Measurements from ENCODE around the gene FBXO40. TPM values are rescaled to one million over a fixed set of nuclear protein-coding genes. Genes with fewer than 3 reads are reported as not detected.

The FBXO40 gene
- total RNA-seq, 2 donors from 2014 or later: not detected

GRCh38 chr3:121545574-121546455 lies 47.4 kb upstream of the FBXO40 start, which contains the start of gene POLQ:
TSS of gene POLQ (minus strand) at chr3:121545988. CDS start at chr3:121545877, 111 bp downstream.
- Histone ChIP-seq H3K9ac (ENCODE audit: extremely low read depth, low read length, poor library complexity, severe bottlenecking) (peak within 1 kb of the TSS; percentile 59), H3K4me3 (ENCODE audit: low read length) (peak within 1 kb of the TSS; percentile 81), H3K4me1 (ENCODE audit: control insufficient read depth, insufficient read depth, low read length) (no peaks in the 10 kb centered on the region), H3K9me3 (ENCODE audit: control insufficient read depth, low read length) (no peaks in the 10 kb centered on the region), H3K27me3 (ENCODE audit: control insufficient read depth, insufficient read depth, low read length, poor library complexity, severe bottlenecking) (no peaks in the 10 kb centered on the region), H3K27ac (ENCODE audit: low read depth, low read length) (no peak within 1 kb of the TSS), H3K36me3 (ENCODE audit: control insufficient read depth, insufficient read depth, low read length) (peaks cover 8% of the 10 kb centered on the region)
- H3K27ac Mint-ChIP-seq: peak within 1 kb of the TSS; percentile 87
- peaks cover 13% of the 10 kb centered on the region for H3K36me3 Mint-ChIP-seq (ENCODE audit: low read depth)
- WGBS, 2 experiments (ENCODE audit: insufficient coverage in 1 of 2, insufficient read length in 1 of 2): 0 to 2% methylated on average over 10 to 41 of the region's 42 CpGs
- H3K9me3 Mint-ChIP-seq: no peaks in the 10 kb centered on the region
- peak within 1 kb of the TSS; percentile 85 for H3K4me3 Mint-ChIP-seq
- TF ChIP-seq, protein P1, sequence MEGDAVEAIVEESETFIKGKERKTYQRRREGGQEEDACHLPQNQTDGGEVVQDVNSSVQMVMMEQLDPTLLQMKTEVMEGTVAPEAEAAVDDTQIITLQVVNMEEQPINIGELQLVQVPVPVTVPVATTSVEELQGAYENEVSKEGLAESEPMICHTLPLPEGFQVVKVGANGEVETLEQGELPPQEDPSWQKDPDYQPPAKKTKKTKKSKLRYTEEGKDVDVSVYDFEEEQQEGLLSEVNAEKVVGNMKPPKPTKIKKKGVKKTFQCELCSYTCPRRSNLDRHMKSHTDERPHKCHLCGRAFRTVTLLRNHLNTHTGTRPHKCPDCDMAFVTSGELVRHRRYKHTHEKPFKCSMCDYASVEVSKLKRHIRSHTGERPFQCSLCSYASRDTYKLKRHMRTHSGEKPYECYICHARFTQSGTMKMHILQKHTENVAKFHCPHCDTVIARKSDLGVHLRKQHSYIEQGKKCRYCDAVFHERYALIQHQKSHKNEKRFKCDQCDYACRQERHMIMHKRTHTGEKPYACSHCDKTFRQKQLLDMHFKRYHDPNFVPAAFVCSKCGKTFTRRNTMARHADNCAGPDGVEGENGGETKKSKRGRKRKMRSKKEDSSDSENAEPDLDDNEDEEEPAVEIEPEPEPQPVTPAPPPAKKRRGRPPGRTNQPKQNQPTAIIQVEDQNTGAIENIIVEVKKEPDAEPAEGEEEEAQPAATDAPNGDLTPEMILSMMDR (conservative IDR thresholded peaks at IDR 0.05): no peak
- H3K27me3 Mint-ChIP-seq (ENCODE audit: insufficient read depth): no peaks in the 10 kb centered on the region
- DNase-seq: peak; percentile 94
- H3K4me1 Mint-ChIP-seq: no peaks in the 10 kb centered on the region

GRCh38 chr3:121552379-121552778 lies 40.8 kb upstream of the FBXO40 start:
- no peak overlapping the region for H3K27ac Mint-ChIP-seq
- H3K4me3 Mint-ChIP-seq: no peak overlapping the region
- H3K27ac ChIP-seq (ENCODE audit: low read depth, low read length): no peak overlapping the region

DNA sequence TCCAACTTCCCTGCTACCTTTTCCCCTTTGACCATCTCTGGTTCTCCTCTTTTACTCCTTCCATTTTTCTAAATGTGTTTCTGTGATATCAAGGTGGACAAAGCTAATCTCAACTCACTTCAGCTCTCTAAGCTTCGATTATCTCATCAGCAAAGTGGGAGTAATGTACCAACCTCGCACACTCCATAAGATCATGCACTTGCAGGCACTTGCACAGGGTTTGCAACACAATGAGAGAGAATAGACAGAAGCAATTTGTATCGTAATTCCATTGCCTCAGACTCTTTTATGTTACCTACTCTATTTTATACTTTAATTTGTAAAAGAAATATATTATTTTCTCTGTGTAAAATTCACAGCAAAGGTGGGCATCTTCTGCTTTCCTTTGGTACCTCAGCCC lies 40.4 kb upstream of the FBXO40 start:
- Mint-ChIP-seq H3K9me3 (no peaks in the 10 kb centered on the region), H3K36me3 (ENCODE audit: low read depth) (no peaks in the 10 kb centered on the region), H3K4me1 (no peaks in the 10 kb centered on the region), H3K4me3 (no peak overlapping the region), H3K27ac (no peak overlapping the region), H3K27me3 (ENCODE audit: insufficient read depth) (no peaks in the 10 kb centered on the region)
- no peak for DNase-seq
- Histone ChIP-seq H3K4me3 (ENCODE audit: low read length) (no peak overlapping the region), H3K4me1 (ENCODE audit: control insufficient read depth, insufficient read depth, low read length) (no peaks in the 10 kb centered on the region), H3K9ac (ENCODE audit: extremely low read depth, low read length, poor library complexity, severe bottlenecking) (no peak overlapping the region), H3K9me3 (ENCODE audit: control insufficient read depth, low read length) (no peaks in the 10 kb centered on the region), H3K27ac (ENCODE audit: low read depth, low read length) (no peak overlapping the region), H3K36me3 (ENCODE audit: control insufficient read depth, insufficient read depth, low read length) (no peaks in the 10 kb centered on the region), H3K27me3 (ENCODE audit: control insufficient read depth, insufficient read depth, low read length, poor library complexity, severe bottlenecking) (no peaks in the 10 kb centered on the region)
- TF ChIP-seq, protein P1 (conservative IDR thresholded peaks at IDR 0.05): no peak
- WGBS, 2 experiments (ENCODE audit: insufficient coverage in 1 of 2, insufficient read length in 1 of 2): 94 to 96% methylated on average over 2 of the region's 3 CpGs

More at GRCh38 chr3:121552379-121552778, 40.8 kb upstream of the FBXO40 start:
- Histone ChIP-seq H3K9ac (ENCODE audit: extremely low read depth, low read length, poor library complexity, severe bottlenecking) (no peak overlapping the region), H3K4me3 (ENCODE audit: low read length) (no peak overlapping the region), H3K27me3 (ENCODE audit: control insufficient read depth, insufficient read depth, low read length, poor library complexity, severe bottlenecking) (no peaks in the 10 kb centered on the region), H3K9me3 (ENCODE audit: control insufficient read depth, low read length) (no peaks in the 10 kb centered on the region), H3K4me1 (ENCODE audit: control insufficient read depth, insufficient read depth, low read length) (no peaks in the 10 kb centered on the region), H3K36me3 (ENCODE audit: control insufficient read depth, insufficient read depth, low read length) (no peaks in the 10 kb centered on the region)
- H3K27me3 Mint-ChIP-seq (ENCODE audit: insufficient read depth): no peaks in the 10 kb centered on the region
- no peaks in the 10 kb centered on the region for H3K4me1 Mint-ChIP-seq
- WGBS, 2 experiments (ENCODE audit: insufficient coverage in 1 of 2, insufficient read length in 1 of 2): 84% methylated on average over 4 of the region's 4 CpGs
- TF ChIP-seq, protein P1 (conservative IDR thresholded peaks at IDR 0.05): no peak
- no peak for DNase-seq
- no peaks in the 10 kb centered on the region for H3K9me3 Mint-ChIP-seq
- H3K36me3 Mint-ChIP-seq (ENCODE audit: low read depth): no peaks in the 10 kb centered on the region

Measured in endodermal cell (in vitro differentiated cells).